K562 (cell line): ENCODE measurements around the gene FBXL12. TPM values are rescaled to one million over a fixed set of nuclear protein-coding genes. Genes with fewer than 3 reads are reported as not detected.

Experiments
- ARID1B ChIP-seq: fragments of 450-650 bp; IDR thresholded peaks from 2 replicates; pipeline ENCODE4 v1.6.1; 2016; ENCODE audit warnings: antibody characterized with exemption, mild to moderate bottlenecking, inconsistent platforms
- DDX20 ChIP-seq: fragments of 450-650 bp; IDR thresholded peaks from 2 replicates; pipeline ENCODE4 v1.6.1; 2016; ENCODE audit warnings: missing genetic modification characterization, low read depth, mild to moderate bottlenecking, missing compliant biosample characterization, moderate library complexity
- ESRRB ChIP-seq: fragments of 250-450 bp; sonication (Bioruptor Pico); IDR thresholded peaks from 2 replicates; pipeline ENCODE4 v1.5.0; 2020; ENCODE audit warnings: mild to moderate bottlenecking, moderate library complexity, borderline replicate concordance
- HDAC6 ChIP-seq: IDR thresholded peaks from 2 replicates; pipeline ENCODE4 v1.6.1; 2012; ENCODE audit warnings: low read depth, mild to moderate bottlenecking, control low read depth, inconsistent platforms, low read length, moderate library complexity
- TCF7L2 ChIP-seq: fragments of 150-350 bp; IDR thresholded peaks from 2 replicates; pipeline ENCODE4 v1.6.1; 2016; ENCODE audit warnings: low read depth, mild to moderate bottlenecking, low read length, moderate library complexity
- ZKSCAN1 ChIP-seq: fragments of 150-350 bp; IDR thresholded peaks from 2 replicates; pipeline ENCODE4 v1.6.1; 2016; ENCODE audit warnings: low read depth, low read length
- ZNF23 ChIP-seq: fragments of 250-450 bp; sonication (Bioruptor Pico); IDR thresholded peaks from 2 replicates; pipeline ENCODE4 v1.4.0; 2020; ENCODE audit warnings: mild to moderate bottlenecking
- ZNF239 ChIP-seq: fragments of 250-450 bp; sonication (Bioruptor Pico); IDR thresholded peaks from 2 replicates; pipeline ENCODE4 v1.4.0; 2020; ENCODE audit warnings: mild to moderate bottlenecking
- ZNF586 ChIP-seq: fragments of 450-650 bp; formaldehyde crosslinking; conservative IDR thresholded peaks from 2 replicates; pipeline ENCODE4 v1.4.0; 2020; ENCODE audit warnings: mild to moderate bottlenecking, moderate library complexity
- ZNF589 ChIP-seq: fragments of 200-800 bp; sonication (Bioruptor generic); IDR thresholded peaks from 2 replicates; pipeline ENCODE4 v1.6.1; 2016; ENCODE audit warnings: low read depth, missing genetic modification characterization, missing compliant biosample characterization
- polyA plus RNA-seq, 8 experiments: library from polyadenylated mRNA; depleted of rRNA in 4 of 8; stranded (reverse) in 5 of 8; unstranded in 3 of 8; fragments of >200 nt; fragmentation: Nextera tagmentation in 2 of 8; fragmentation: Illumina TruSeq in 1 of 8; extraction: Ambion mirVana in 2 of 8; extraction: Trizol in 1 of 8; gene quantifications; 2 replicates each; pipeline versions ENCODE4 v1.2.1 to v1.2.3, GENCODE V29; 2011 to 2014; ENCODE audit warnings: inconsistent platforms in 1 of 8, missing spikeins in 1 of 8
- total RNA-seq, 7 experiments: library from RNA; depleted of rRNA in 6 of 7; stranded (reverse); fragments of >200 nt in 6 of 7; fragmentation: Illumina TruSeq in 2 of 7; extraction: Trizol in 2 of 7; gene quantifications; 2 replicates each; pipeline versions ENCODE4 v1.2.1 to v1.2.3, GENCODE V29; 2011 to 2021; ENCODE audit warnings: low replicate concordance in 1 of 7
- TF ChIP-seq, protein P1 (sequence below), 3 experiments: IDR thresholded peaks in 2 of 3; conservative IDR thresholded peaks in 1 of 3; 2 replicates each; pipeline ENCODE4 v1.5.1; 2011 to 2012; ENCODE audit warnings: low read length in 3 of 3, mild to moderate bottlenecking in 3 of 3, control low read depth in 2 of 3, improper control_type of control experiment in 1 of 3, inconsistent platforms in 1 of 3, low read depth in 1 of 3, mixed read lengths in 1 of 3, moderate library complexity in 1 of 3; ENCODE audit not compliant: insufficient read depth in 2 of 3
- TF ChIP-seq, protein P2 (sequence below): fragments of 450-650 bp; IDR thresholded peaks from 2 replicates; pipeline ENCODE4 v1.6.1; 2016; ENCODE audit warnings: antibody characterized with exemption

Gene FBXL12
- total and polyA plus RNA-seq, 9 of the 15 experiments (the other 6 are each of a cell fraction or from before 2014, with no cell fraction given) = 2.7 to 40.5 (median 26.5) TPM

DNA sequence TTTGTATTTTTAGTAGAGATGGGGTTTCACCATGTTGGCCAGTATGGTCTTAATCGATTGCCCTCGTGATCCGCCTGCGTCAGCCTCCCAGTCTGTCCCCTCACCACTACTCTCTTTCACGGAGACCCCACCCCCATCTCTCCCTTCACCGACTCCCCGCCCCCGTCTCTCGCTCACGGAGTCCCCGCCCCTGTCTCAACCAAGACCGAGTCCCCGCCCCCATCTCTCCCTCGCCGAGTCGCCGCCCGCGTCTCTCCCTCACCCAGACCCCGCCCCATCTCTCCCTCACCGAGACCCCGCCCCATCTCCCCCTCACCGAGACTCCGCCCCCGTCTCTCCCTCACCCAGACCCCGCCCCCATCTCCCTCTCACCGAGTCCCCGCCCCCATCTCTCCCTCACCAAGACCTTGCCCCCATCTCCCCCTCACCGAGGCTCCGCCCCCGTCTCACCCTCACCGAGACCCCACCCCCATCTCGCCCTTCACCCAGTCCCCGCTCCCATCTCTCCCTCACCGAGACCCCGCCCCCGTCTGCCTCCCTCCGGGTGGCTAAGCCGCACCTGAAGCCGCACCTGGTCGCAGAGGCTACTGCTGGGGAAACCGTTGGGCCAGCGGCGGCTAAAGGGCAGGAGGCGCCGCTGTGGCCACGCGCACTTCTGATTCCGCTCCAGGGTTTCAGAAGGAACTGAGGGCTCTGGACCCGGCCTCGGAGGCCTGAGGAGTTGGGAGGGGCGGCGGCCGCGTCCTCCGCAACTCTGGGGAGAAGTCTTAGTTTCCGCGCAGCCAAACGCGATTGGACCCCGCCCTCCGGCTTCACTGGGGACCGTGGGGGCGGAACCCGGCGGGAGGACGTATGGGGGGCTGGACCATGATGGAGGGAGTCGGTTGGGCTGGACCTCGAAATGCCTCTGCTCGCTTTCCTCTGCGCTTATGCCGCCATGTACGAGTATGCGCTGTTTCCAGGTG lies 33.2 kb downstream of the FBXL12 start (continued):
- TF ChIP-seq, protein P1, sequence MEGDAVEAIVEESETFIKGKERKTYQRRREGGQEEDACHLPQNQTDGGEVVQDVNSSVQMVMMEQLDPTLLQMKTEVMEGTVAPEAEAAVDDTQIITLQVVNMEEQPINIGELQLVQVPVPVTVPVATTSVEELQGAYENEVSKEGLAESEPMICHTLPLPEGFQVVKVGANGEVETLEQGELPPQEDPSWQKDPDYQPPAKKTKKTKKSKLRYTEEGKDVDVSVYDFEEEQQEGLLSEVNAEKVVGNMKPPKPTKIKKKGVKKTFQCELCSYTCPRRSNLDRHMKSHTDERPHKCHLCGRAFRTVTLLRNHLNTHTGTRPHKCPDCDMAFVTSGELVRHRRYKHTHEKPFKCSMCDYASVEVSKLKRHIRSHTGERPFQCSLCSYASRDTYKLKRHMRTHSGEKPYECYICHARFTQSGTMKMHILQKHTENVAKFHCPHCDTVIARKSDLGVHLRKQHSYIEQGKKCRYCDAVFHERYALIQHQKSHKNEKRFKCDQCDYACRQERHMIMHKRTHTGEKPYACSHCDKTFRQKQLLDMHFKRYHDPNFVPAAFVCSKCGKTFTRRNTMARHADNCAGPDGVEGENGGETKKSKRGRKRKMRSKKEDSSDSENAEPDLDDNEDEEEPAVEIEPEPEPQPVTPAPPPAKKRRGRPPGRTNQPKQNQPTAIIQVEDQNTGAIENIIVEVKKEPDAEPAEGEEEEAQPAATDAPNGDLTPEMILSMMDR (IDR thresholded peaks at IDR 0.05 in 2 of 3, conservative IDR thresholded peaks at IDR 0.05 in 1 of 3; ENCODE audit: insufficient read depth in 2 of 3, low read depth in 1 of 3, low read length in 3 of 3) = peak in 1 of 3 experiments; percentile 3; a peak in 1 of 6 replicates
- TF ChIP-seq ZNF586 (CRISPR knock-in tag) (no peak), ESRRB (CRISPR knock-in tag) (no peak), ARID1B (no peak; the same call in 1 of the 2 replicates), TCF7L2 (no peak), ZNF23 (CRISPR knock-in tag) (no peak), DDX20 (tag) (no peak), ZKSCAN1 (peak; percentile 12; the same call in 1 of the 2 replicates), ZNF239 (no peak), ZNF589 (no peak), HDAC6 (no peak)
- TF ChIP-seq, protein P2, sequence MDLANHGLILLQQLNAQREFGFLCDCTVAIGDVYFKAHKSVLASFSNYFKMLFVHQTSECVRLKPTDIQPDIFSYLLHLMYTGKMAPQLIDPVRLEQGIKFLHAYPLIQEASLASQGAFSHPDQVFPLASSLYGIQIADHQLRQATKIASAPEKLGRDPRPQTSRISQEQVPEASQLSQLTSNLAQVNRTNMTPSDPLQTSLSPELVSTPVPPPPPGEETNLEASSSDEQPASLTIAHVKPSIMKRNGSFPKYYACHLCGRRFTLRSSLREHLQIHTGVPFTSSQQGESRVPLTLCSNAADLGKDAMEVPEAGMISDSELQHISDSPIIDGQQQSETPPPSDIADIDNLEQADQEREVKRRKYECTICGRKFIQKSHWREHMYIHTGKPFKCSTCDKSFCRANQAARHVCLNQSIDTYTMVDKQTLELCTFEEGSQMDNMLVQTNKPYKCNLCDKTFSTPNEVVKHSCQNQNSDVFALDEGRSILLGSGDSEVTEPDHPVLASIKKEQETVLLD = peak; percentile 57; the same call in 1 of the 2 replicates
